GM18505 (cell line): Measurements from ENCODE around the gene RGS1.
A peak's percentile ranks its signal among the peaks of the same experiment; 100 is the strongest.

ENCODE experiments used
- ATAC-seq: cut with Tn5 transposase; IDR thresholded peaks from one replicate; pipeline ENCODE4 v1.9.1; 2021; ENCODE audit not compliant: unreplicated experiment
- POLR2A ChIP-seq: IDR thresholded peaks from 4 replicates; pipeline ENCODE4 v1.6.1; 2011; ENCODE audit warnings: borderline replicate concordance; ENCODE audit not compliant: insufficient read depth, insufficient read length; ENCODE audit errors: extremely low read depth

The RGS1 gene

GRCh38 chr1:192602757-192603156 is 27.2 kb downstream of the RGS1 start:
- TF ChIP-seq POLR2A, result no peak
- ATAC-seq, result no peak

- no peak for ATAC-seq
- TF ChIP-seq POLR2A, result no peak
These were observed 27.7 kb downstream of the RGS1 start for GRCh38 chr1:192603218-192603787.

GRCh38 chr1:192604979-192605620 is 29.5 kb downstream of the RGS1 start:
- ATAC-seq, result peak; percentile 33
- TF ChIP-seq POLR2A, result no peak

- no peak for TF ChIP-seq POLR2A
- ATAC-seq, result no peak
These were observed 33.1 kb downstream of the RGS1 start for GRCh38 chr1:192608671-192609070.

GRCh38 chr1:192609110-192610079 is 33.8 kb downstream of the RGS1 start:
- ATAC-seq, result peak; percentile 99
- TF ChIP-seq POLR2A, result no peak

GRCh38 chr1:192610112-192610889 is 34.7 kb downstream of the RGS1 start:
- no peak for TF ChIP-seq POLR2A
- no peak for ATAC-seq

- ATAC-seq, result peak; percentile 63
- TF ChIP-seq POLR2A, result no peak
These were observed 39.5 kb downstream of the RGS1 start for GRCh38 chr1:192615055-192615454.

GRCh38 chr1:192620071-192620635 is 44.6 kb downstream of the RGS1 start:
- TF ChIP-seq POLR2A, result no peak
- ATAC-seq, result no peak

GRCh38 chr1:192626366-192627179 is 51.0 kb downstream of the RGS1 start:
- peak; percentile 82 for ATAC-seq

GRCh38 chr1:192627901-192628300 is 52.3 kb downstream of the RGS1 start:
- no peak for ATAC-seq
- TF ChIP-seq POLR2A, result no peak

More at GRCh38 chr1:192626366-192627179, 51.0 kb downstream of the RGS1 start:
- TF ChIP-seq POLR2A, result no peak

- TF ChIP-seq POLR2A, result no peak
These were observed 53.0 kb downstream of the RGS1 start for GRCh38 chr1:192628396-192629057.

GRCh38 chr1:192629612-192630011 is 54.0 kb downstream of the RGS1 start:
- no peak for TF ChIP-seq POLR2A
- no peak for ATAC-seq

More at GRCh38 chr1:192628396-192629057, 53.0 kb downstream of the RGS1 start:
- no peak for ATAC-seq
